ENCODE results near the gene RDH5. TPM values are rescaled to one million over a fixed set of nuclear protein-coding genes. Genes with fewer than 3 reads are reported as not detected.

RDH5 gene
- total and polyA plus RNA-seq, 4 donors: 3.1 to 5.4 (median 3.9) TPM

DNA sequence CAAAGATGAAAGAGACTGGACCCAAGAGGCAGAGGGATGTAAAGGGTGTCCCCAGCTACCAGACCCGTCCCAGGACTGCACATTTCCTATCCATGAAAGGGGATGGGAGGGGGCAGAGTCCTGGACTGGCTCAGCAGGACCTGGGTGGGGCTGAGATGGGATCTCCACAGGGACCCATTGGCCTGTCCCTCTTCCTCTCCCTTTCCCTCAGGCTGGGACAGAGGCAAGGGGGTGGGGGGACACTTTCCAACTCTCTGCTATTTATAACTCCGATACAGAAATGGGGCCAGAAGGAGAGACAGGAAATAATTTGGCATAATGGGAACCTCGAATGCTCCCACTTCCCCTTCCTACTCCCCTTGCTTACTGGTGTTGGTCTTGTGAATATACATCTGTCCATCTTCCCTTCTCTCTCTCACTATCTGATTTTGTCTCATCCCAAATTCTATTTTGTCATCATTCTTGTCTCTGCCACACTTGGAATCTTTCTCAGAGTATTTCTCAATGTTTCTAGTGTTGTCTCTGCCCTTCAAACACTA lies 11.4 kb upstream of the RDH5 start:
- H3K27me3 ChIP-seq (ENCODE audit: control insufficient read depth in 3 of 3, insufficient read depth in 3 of 3, low read length in 2 of 3): peaks cover 0 to 9% (median 5%) of the 10 kb centered on the region in 3 donors
- WGBS, 2 donors: 0 to 11% methylated on average over 3 of the region's 3 CpGs
- H3K4me3 ChIP-seq: no peak overlapping the region
- no peaks in the 10 kb centered on the region for H3K9me3 ChIP-seq (ENCODE audit: control insufficient read depth in 4 of 4, insufficient read depth in 3 of 4, low read length in 3 of 4)
- DNase-seq: no peak
- H3K4me1 ChIP-seq (ENCODE audit: control insufficient read depth in 5 of 5, insufficient read depth in 5 of 5, low read length in 5 of 5): peaks cover 0 to 53% (median 6%) of the 10 kb centered on the region in 5 donors
- TF ChIP-seq, protein P1, sequence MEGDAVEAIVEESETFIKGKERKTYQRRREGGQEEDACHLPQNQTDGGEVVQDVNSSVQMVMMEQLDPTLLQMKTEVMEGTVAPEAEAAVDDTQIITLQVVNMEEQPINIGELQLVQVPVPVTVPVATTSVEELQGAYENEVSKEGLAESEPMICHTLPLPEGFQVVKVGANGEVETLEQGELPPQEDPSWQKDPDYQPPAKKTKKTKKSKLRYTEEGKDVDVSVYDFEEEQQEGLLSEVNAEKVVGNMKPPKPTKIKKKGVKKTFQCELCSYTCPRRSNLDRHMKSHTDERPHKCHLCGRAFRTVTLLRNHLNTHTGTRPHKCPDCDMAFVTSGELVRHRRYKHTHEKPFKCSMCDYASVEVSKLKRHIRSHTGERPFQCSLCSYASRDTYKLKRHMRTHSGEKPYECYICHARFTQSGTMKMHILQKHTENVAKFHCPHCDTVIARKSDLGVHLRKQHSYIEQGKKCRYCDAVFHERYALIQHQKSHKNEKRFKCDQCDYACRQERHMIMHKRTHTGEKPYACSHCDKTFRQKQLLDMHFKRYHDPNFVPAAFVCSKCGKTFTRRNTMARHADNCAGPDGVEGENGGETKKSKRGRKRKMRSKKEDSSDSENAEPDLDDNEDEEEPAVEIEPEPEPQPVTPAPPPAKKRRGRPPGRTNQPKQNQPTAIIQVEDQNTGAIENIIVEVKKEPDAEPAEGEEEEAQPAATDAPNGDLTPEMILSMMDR (IDR thresholded peaks at IDR 0.05; ENCODE audit: control extremely low read depth, extremely low read depth): no peak
- ATAC-seq (ENCODE audit: insufficient read depth, low FRiP score): no peak
- peak overlapping the region in 1 of 2 donors; percentile 85 for H3K27ac ChIP-seq (ENCODE audit: low read depth in 1 of 2, low read length in 1 of 2)
- H3K9ac ChIP-seq (ENCODE audit: insufficient read depth in 1 of 2, low read length in 2 of 2): no peak overlapping the region
- H3K36me3 ChIP-seq (ENCODE audit: control insufficient read depth in 4 of 4, insufficient read depth in 4 of 4, low read length in 4 of 4): no peaks in the 10 kb centered on the region

DNA sequence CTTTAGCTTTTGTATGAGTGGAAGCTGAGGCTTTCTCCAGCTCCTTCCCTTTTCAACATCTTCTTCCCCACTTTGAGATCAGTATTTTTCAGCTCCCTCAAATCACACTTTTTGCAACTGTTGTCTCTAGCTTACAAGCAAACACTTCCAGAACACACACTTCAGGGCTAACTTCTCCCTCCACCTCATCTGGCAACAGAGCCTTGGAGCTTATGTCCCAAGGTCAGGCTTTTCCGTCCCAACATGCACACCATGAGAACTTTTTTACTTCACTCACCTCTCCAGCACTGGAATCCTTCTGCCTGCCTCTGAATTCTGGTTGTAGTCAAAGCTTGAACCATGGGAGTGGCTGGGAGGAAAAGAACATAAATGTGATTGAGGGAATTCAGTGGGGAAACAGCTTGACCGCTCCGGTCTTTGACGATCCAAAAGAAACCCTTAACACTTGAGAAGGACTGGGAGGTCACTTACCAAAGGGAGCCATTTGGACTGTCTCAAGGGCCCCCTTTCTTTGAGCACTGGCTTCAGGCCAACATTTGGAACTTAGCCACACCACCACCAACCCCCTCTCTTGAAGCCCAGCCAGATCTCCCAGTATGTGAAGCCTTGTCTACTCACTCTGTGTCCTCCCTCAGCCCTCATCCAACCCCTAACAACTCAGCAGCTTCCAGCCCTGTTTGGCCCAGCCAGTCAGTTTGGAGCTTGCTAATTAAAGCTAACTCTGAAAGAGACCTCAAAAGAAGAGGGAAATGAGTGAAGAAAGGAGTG lies 8.2 kb upstream of the RDH5 start:
- Histone ChIP-seq H3K4me1 (ENCODE audit: control insufficient read depth in 5 of 5, insufficient read depth in 5 of 5, low read length in 5 of 5) (peaks cover 3 to 44% (median 12%) of the 10 kb centered on the region in 5 donors), H3K9me3 (ENCODE audit: control insufficient read depth in 4 of 4, insufficient read depth in 3 of 4, low read length in 3 of 4) (no peaks in the 10 kb centered on the region), H3K27ac (ENCODE audit: low read depth in 1 of 2, low read length in 1 of 2) (peak overlapping the region; percentile 35 to 85), H3K27me3 (ENCODE audit: control insufficient read depth in 3 of 3, insufficient read depth in 3 of 3, low read length in 2 of 3) (peaks cover 0 to 3% (median 3%) of the 10 kb centered on the region in 3 donors), H3K36me3 (ENCODE audit: control insufficient read depth in 4 of 4, insufficient read depth in 4 of 4, low read length in 4 of 4) (no peaks in the 10 kb centered on the region), H3K9ac (ENCODE audit: insufficient read depth in 1 of 2, low read length in 2 of 2) (peak overlapping the region in 1 of 2 donors; percentile 26), H3K4me3 (no peak overlapping the region)
- WGBS, 2 donors: 66 to 73% methylated on average over 4 of the region's 4 CpGs
- ATAC-seq (ENCODE audit: insufficient read depth, low FRiP score): no peak
- peak; percentile 83 to 92 (median 88) for DNase-seq
- TF ChIP-seq, protein P1 (IDR thresholded peaks at IDR 0.05; ENCODE audit: control extremely low read depth, extremely low read depth): no peak

DNA sequence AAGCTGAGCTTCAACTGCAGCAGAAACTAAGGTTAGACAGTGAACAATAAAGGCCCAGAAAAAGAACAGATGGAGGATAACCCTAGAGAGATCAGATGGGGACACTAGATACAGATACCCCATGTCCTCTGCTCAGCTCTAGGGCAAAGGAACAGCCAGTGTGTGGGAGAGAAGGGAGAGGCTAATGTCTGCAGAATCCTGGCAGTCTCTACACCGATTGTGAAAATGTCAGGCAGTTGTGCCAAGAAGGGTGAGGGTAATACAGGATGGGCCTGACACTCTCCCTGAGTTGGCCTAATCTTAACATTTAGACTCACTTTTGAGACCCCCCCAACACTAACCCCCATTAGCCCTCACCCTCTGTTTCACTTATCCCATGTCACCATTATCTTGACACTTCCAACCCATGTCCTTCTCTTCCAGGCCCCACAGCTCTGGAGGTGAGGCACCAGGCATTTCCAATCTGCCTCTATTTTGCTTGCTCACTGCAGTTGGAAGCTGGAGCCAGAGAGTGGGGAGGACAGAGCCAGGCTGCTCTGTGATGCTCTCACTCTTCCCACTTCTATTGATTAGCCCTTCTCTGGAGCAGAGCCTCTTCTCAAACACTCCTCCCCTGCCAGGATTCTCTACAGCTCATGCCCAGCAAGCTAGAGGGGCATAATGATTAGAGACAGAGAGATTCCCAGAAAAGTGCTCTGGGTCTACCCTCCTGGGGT lies 7.3 kb upstream of the RDH5 start:
- ATAC-seq (ENCODE audit: insufficient read depth, low FRiP score) (no peak), DNase-seq (no peak)
- Histone ChIP-seq H3K27me3 (ENCODE audit: control insufficient read depth in 3 of 3, insufficient read depth in 3 of 3, low read length in 2 of 3) (peaks cover 0 to 3% (median 0%) of the 10 kb centered on the region in 3 donors), H3K9ac (ENCODE audit: insufficient read depth in 1 of 2, low read length in 2 of 2) (no peak overlapping the region), H3K4me1 (ENCODE audit: control insufficient read depth in 5 of 5, insufficient read depth in 5 of 5, low read length in 5 of 5) (peaks cover 10 to 48% (median 14%) of the 10 kb centered on the region in 5 donors), H3K36me3 (ENCODE audit: control insufficient read depth in 4 of 4, insufficient read depth in 4 of 4, low read length in 4 of 4) (no peaks in the 10 kb centered on the region), H3K9me3 (ENCODE audit: control insufficient read depth in 4 of 4, insufficient read depth in 3 of 4, low read length in 3 of 4) (no peaks in the 10 kb centered on the region), H3K4me3 (no peak overlapping the region), H3K27ac (ENCODE audit: low read depth in 1 of 2, low read length in 1 of 2) (peak overlapping the region in 1 of 2 donors; percentile 85)
- 46 to 56% methylated on average over 1 of the region's 1 CpG for WGBS, 2 donors
- TF ChIP-seq, protein P1 (IDR thresholded peaks at IDR 0.05; ENCODE audit: control extremely low read depth, extremely low read depth): no peak
